Neural progenitor cell (in vitro differentiated cells): Measurements from ENCODE around the gene DRGX. TPM values are rescaled to one million over a fixed set of nuclear protein-coding genes. Genes with fewer than 3 reads are reported as not detected.
A peak's percentile ranks its signal among the peaks of the same experiment; 100 is the strongest.

ENCODE experiments used
- DNase-seq: peaks from one replicate; pipeline ENCODE4 v3.0.0-alpha.2; 2016; ENCODE audit warnings: low spot score
- H2AFZ ChIP-seq: fragments of 200-600 bp; sonication (generic); replicated peaks from 2 replicates; pipeline ENCODE4 v1.6.1; 2016; ENCODE audit warnings: antibody characterized with exemption
- H3F3A ChIP-seq: fragments of 200-600 bp; sonication (generic); 2 replicates; pipeline ENCODE4 v1.6.1; 2016; ENCODE audit warnings: antibody characterized with exemption, low read depth
- H3K27ac ChIP-seq: fragments of 200-600 bp; sonication (generic); 2 replicates; pipeline ENCODE4 v1.5.1; 2016; ENCODE audit warnings: mild to moderate bottlenecking
- H3K27me3 ChIP-seq: fragments of 200-600 bp; sonication (generic); 2 replicates; pipeline ENCODE4 v1.6.1; 2016; ENCODE audit warnings: mild to moderate bottlenecking, moderate library complexity
- H3K36me3 ChIP-seq: fragments of 200-600 bp; sonication (generic); 2 replicates; pipeline ENCODE4 v1.5.1; 2016
- H3K4me1 ChIP-seq: fragments of 200-600 bp; sonication (generic); 2 replicates; pipeline ENCODE4 v1.6.1; 2016; ENCODE audit warnings: mixed run types
- H3K4me2 ChIP-seq: fragments of 200-600 bp; sonication (generic); 2 replicates; pipeline ENCODE4 v1.6.1; 2016
- H3K4me3 ChIP-seq: fragments of 200-600 bp; sonication (generic); 2 replicates; pipeline ENCODE4 v1.5.1; 2016
- H3K79me2 ChIP-seq: fragments of 200-600 bp; sonication (generic); 2 replicates; pipeline ENCODE4 v1.6.1; 2016; ENCODE audit warnings: low read depth
- H3K9ac ChIP-seq: fragments of 200-600 bp; sonication (generic); 2 replicates; pipeline ENCODE4 v1.6.1; 2016
- H3K9me3 ChIP-seq: fragments of 200-600 bp; sonication (generic); 2 replicates; pipeline ENCODE4 v1.5.1; 2016; ENCODE audit warnings: low read depth
- H4K20me1 ChIP-seq: fragments of 200-600 bp; sonication (generic); 2 replicates; pipeline ENCODE4 v1.6.1; 2016; ENCODE audit warnings: low read depth
- H3K27ac Mint-ChIP-seq: 3 replicates; pipeline ENCODE4 v1.8.0; 2021; ENCODE audit warnings: mixed read lengths
- H3K27me3 Mint-ChIP-seq: 2 replicates; pipeline ENCODE4 v1.8.0; 2022; ENCODE audit warnings: low read depth, mild to moderate bottlenecking, inconsistent platforms, moderate library complexity, mixed read lengths; ENCODE audit not compliant: insufficient read depth
- H3K36me3 Mint-ChIP-seq: 3 replicates; pipeline ENCODE4 v1.8.0; 2021; ENCODE audit warnings: mixed read lengths
- H3K4me1 Mint-ChIP-seq: 3 replicates; pipeline ENCODE4 v1.8.0; 2021; ENCODE audit warnings: mixed read lengths
- H3K4me3 Mint-ChIP-seq: 3 replicates; pipeline ENCODE4 v1.8.0; 2021; ENCODE audit warnings: mild to moderate bottlenecking, moderate library complexity, mixed read lengths
- H3K9me3 Mint-ChIP-seq: 3 replicates; pipeline ENCODE4 v1.8.0; 2020; ENCODE audit warnings: mixed read lengths
- CTCF ChIP-seq: fragments of 200-600 bp; sonication (generic); IDR thresholded peaks from 2 replicates; pipeline ENCODE4 v1.5.1; 2017; ENCODE audit warnings: antibody characterized with exemption, mild to moderate bottlenecking
- EZH2 ChIP-seq: fragments of 200-600 bp; sonication (generic); IDR thresholded peaks from 2 replicates; pipeline ENCODE4 v1.6.1; 2017; ENCODE audit warnings: antibody characterized with exemption, mild to moderate bottlenecking, moderate library complexity
- EZH2phosphoT487 ChIP-seq: fragments of 200-600 bp; sonication (generic); IDR thresholded peaks from 2 replicates; pipeline ENCODE4 v1.6.1; 2017; ENCODE audit warnings: antibody characterized with exemption
- total RNA-seq: library from RNA; depleted of rRNA; stranded (reverse); fragments of >200 nt; gene quantifications from 2 replicates; pipeline ENCODE4 v1.2.3, GENCODE V29; 2015; ENCODE audit warnings: low replicate concordance

Gene DRGX
- total RNA-seq, 1 donor from 2014 or later: not detected

- Histone ChIP-seq H3K4me2 (no peak overlapping the region), H4K20me1 (peaks cover 53% of the 10 kb centered on the region), H3K9me3 (no peaks in the 10 kb centered on the region), H3K27me3 (peaks cover 100% of the 10 kb centered on the region), H3K9ac (no peak overlapping the region), H3K4me1 (peaks cover 34% of the 10 kb centered on the region), H3K27ac (no peak overlapping the region), H3K36me3 (no peaks in the 10 kb centered on the region), H3K4me3 (no peak overlapping the region), H3K79me2 (no peaks in the 10 kb centered on the region), H2AFZ (no peak overlapping the region), H3F3A (peaks cover 21% of the 10 kb centered on the region)
- Mint-ChIP-seq H3K27ac (no peak overlapping the region), H3K36me3 (no peaks in the 10 kb centered on the region), H3K27me3 (peaks cover 63% of the 10 kb centered on the region), H3K4me1 (peaks cover 20% of the 10 kb centered on the region), H3K4me3 (no peak overlapping the region), H3K9me3 (peaks cover 2% of the 10 kb centered on the region)
- peak; percentile 30 for TF ChIP-seq CTCF
- TF ChIP-seq EZH2phosphoT487: no peak
- peak; percentile 31 for DNase-seq
These were observed 2.1 kb downstream of the DRGX start for GRCh38 chr10:49393757-49394156.

GRCh38 chr10:49393301-49393700 lies 2.6 kb downstream of the DRGX start:
- no peak overlapping the region for H3K27ac ChIP-seq
- Mint-ChIP-seq H3K27me3 (peaks cover 60% of the 10 kb centered on the region), H3K9me3 (peaks cover 2% of the 10 kb centered on the region), H3K36me3 (no peaks in the 10 kb centered on the region), H3K27ac (no peak overlapping the region), H3K4me3 (no peak overlapping the region), H3K4me1 (peaks cover 16% of the 10 kb centered on the region)
- H3K4me1 ChIP-seq: peaks cover 30% of the 10 kb centered on the region
- DNase-seq: no peak
- TF ChIP-seq EZH2: no peak
- TF ChIP-seq EZH2phosphoT487: no peak
- no peak for TF ChIP-seq CTCF
- H2AFZ ChIP-seq: no peak overlapping the region
- peaks cover 100% of the 10 kb centered on the region for H3K27me3 ChIP-seq
- no peak overlapping the region for H3K4me2 ChIP-seq
- H3K9ac ChIP-seq: no peak overlapping the region
- H3K36me3 ChIP-seq: no peaks in the 10 kb centered on the region
- no peaks in the 10 kb centered on the region for H3K79me2 ChIP-seq
- H4K20me1 ChIP-seq: peaks cover 49% of the 10 kb centered on the region
- peaks cover 17% of the 10 kb centered on the region for H3F3A ChIP-seq
- no peak overlapping the region for H3K4me3 ChIP-seq
- no peaks in the 10 kb centered on the region for H3K9me3 ChIP-seq

- Histone ChIP-seq H3K36me3 (no peaks in the 10 kb centered on the region), H3K79me2 (no peaks in the 10 kb centered on the region), H2AFZ (no peak overlapping the region), H3K9ac (no peak overlapping the region), H3K4me3 (no peak overlapping the region), H3K9me3 (no peaks in the 10 kb centered on the region), H3K4me2 (no peak overlapping the region), H3K27me3 (peaks cover 65% of the 10 kb centered on the region), H3K27ac (no peak overlapping the region), H4K20me1 (peaks cover 10% of the 10 kb centered on the region), H3F3A (no peaks in the 10 kb centered on the region), H3K4me1 (no peaks in the 10 kb centered on the region)
- Mint-ChIP-seq H3K4me3 (no peak overlapping the region), H3K27me3 (peaks cover 38% of the 10 kb centered on the region), H3K27ac (no peak overlapping the region), H3K4me1 (peaks cover 1% of the 10 kb centered on the region), H3K36me3 (no peaks in the 10 kb centered on the region), H3K9me3 (peaks cover 2% of the 10 kb centered on the region)
- TF ChIP-seq EZH2 (no peak), CTCF (no peak), EZH2phosphoT487 (no peak)
- no peak for DNase-seq
These were observed 6.4 kb downstream of the DRGX start for GRCh38 chr10:49389361-49389933.
